Colonic mucosa (tissue), 4 donors: ENCODE results near the gene PCSK5. TPM values are rescaled to one million over a fixed set of nuclear protein-coding genes. Genes with fewer than 3 reads are reported as not detected.
"Not testable (repeated sequence)": the region's sequence is repeated elsewhere in the genome, so short reads cannot be mapped to it uniquely, and the experiment has no call there.

Experiments used
- DNase-seq: peaks from one replicate; pipeline ENCODE4 v3.0.0-alpha.2; 2020
- H3K27ac ChIP-seq: fragments of 200-600 bp; one replicate; pipeline ENCODE4 v1.8.0; 2021
- H3K27me3 ChIP-seq: fragments of 200-600 bp; one replicate; pipeline ENCODE4 v1.8.0; 2021
- H3K36me3 ChIP-seq: fragments of 200-600 bp; one replicate; pipeline ENCODE4 v1.8.0; 2021
- H3K4me1 ChIP-seq: fragments of 200-600 bp; one replicate; pipeline ENCODE4 v1.8.0; 2021; ENCODE audit warnings: mild to moderate bottlenecking
- H3K4me3 ChIP-seq: fragments of 200-600 bp; one replicate; pipeline ENCODE4 v1.8.0; 2021
- H3K9ac ChIP-seq, 2 donors: one replicate each; pipeline ENCODE4 v1.7.0; 2013; ENCODE audit warnings: control low read depth in 2 of 2, low read depth in 2 of 2, low read length in 2 of 2
- H3K9me3 ChIP-seq: fragments of 200-600 bp; one replicate; pipeline ENCODE4 v1.8.0; 2021
- intact Hi-C: fragments of 100-400 bp; cut with DNase I; formaldehyde crosslinking; loops from one replicate; pipeline ENCODE4 v1.14.1; 2022
- total RNA-seq, 2 donors: library from RNA; stranded (reverse); fragmentation: NEBNext Ultra II Directional in 1 of 2; extraction: Animal tissue kit (Norgen Biotek cat#: 25700) in 1 of 2; gene quantifications; one replicate each; pipeline ENCODE4 v1.2.1, GENCODE V29; 2021
- TF ChIP-seq, protein P1 (sequence below): fragments of 200-600 bp; IDR thresholded peaks from one replicate; pipeline ENCODE4 v1.8.0; 2022; ENCODE audit warnings: antibody characterized with exemption, mild to moderate bottlenecking
- donor health status: healthy.
- donor health status: DM: no; HTN: no; CAD: no.
- donor health status: DM: no; HTN: no; CAD: no.

PCSK5 gene
- total RNA-seq, 2 donors from 2014 or later, result 36.7 to 55.3 TPM

DNA sequence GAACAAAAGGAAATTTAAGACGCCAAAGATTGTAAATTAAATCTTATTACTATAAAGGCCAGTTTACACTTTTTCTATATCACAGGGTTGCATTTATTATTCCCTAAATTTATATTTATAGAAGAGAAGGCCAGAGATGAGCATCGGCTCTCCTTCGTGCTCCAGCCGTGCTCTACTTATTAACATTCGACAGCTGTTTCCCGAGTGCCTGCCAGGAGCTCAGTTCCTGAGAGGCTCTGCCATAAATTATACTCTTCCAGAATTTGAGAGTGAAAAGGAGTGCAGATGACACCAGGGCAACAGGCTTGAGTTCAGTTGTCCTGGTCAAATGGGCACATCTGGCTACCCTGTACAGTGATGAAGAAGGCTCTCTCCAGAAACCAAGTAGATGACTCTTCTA, 70.1 kb downstream of the PCSK5 start:
- intact Hi-C loops, result loop anchor here (5.0 kb wide), 1 partner anchor 68 kb away; the partner anchor contains the start of gene PCSK5
- Histone ChIP-seq H3K27me3 (no peaks in the 10 kb centered on the region), H3K27ac (no peak overlapping the region), H3K36me3 (no peaks in the 10 kb centered on the region), H3K9ac (no peak overlapping the region), H3K4me1 (no peaks in the 10 kb centered on the region), H3K9me3 (no peaks in the 10 kb centered on the region), H3K4me3 (no peak overlapping the region)
- TF ChIP-seq, protein P1, sequence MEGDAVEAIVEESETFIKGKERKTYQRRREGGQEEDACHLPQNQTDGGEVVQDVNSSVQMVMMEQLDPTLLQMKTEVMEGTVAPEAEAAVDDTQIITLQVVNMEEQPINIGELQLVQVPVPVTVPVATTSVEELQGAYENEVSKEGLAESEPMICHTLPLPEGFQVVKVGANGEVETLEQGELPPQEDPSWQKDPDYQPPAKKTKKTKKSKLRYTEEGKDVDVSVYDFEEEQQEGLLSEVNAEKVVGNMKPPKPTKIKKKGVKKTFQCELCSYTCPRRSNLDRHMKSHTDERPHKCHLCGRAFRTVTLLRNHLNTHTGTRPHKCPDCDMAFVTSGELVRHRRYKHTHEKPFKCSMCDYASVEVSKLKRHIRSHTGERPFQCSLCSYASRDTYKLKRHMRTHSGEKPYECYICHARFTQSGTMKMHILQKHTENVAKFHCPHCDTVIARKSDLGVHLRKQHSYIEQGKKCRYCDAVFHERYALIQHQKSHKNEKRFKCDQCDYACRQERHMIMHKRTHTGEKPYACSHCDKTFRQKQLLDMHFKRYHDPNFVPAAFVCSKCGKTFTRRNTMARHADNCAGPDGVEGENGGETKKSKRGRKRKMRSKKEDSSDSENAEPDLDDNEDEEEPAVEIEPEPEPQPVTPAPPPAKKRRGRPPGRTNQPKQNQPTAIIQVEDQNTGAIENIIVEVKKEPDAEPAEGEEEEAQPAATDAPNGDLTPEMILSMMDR, result no peak
- DNase-seq, result no peak

DNA sequence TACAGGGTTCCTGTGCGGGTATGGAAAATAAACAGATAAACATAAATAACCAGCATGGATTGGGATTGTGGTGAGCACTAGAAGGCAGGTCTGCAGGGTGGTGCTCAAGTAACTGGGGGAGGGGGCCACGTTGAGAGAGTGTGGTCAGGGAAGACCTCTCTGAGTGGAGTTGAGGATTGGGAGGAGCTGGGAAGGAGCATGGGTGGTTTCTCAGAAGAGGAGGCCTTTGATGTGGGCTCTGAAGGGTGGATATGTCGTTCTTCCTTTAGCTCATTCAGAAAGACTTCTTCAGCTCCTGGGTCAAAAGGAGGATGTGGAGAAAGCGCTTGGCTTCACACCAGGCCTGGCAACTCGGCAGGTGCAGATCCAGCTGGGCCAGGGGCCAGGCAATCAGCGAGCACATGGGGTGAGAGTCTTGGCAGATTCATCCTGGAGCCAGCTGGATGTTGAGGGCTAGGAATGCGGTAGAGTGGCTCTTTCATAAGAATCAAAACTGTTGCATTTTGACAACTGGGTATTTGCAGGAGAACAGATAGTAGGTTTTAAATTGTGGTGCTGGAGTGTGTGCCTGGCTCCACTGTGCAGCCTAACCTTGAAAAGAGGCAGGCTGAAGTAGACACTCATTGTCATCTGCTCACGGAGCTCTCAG, 71.7 kb downstream of the PCSK5 start:
- H3K4me3 ChIP-seq, result no peak overlapping the region
- intact Hi-C loops, result loop anchor here (5.0 kb wide), 1 partner anchor 70 kb away; the partner anchor contains the start of gene PCSK5
- no peaks in the 10 kb centered on the region for H3K9me3 ChIP-seq
- H3K4me1 ChIP-seq, result no peaks in the 10 kb centered on the region
- no peaks in the 10 kb centered on the region for H3K36me3 ChIP-seq
- no peak overlapping the region for H3K9ac ChIP-seq
- no peaks in the 10 kb centered on the region for H3K27me3 ChIP-seq
- TF ChIP-seq, protein P1, result no peak
- peak; percentile 35 for DNase-seq
- no peak overlapping the region for H3K27ac ChIP-seq

DNA sequence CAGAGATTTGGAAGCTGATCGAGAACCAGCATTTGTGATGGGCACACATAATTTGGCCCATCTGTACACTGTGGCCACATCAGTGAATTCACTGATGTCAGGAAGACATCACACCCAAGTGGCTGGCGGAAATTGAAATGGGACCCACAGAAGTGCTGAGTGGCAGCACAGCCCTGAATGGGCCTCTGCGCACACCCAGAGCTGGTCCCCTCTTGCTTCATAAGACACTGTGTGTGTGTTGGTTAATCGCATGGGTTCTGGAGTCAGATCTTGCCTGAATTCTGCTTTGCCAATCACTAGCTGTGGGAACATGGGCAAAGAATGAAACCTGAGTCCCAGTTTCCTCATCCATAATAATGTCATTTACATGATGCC, 72.2 kb downstream of the PCSK5 start:
- no peaks in the 10 kb centered on the region for H3K4me1 ChIP-seq
- no peak overlapping the region for H3K4me3 ChIP-seq
- H3K36me3 ChIP-seq, result no peaks in the 10 kb centered on the region
- no peak overlapping the region for H3K27ac ChIP-seq
- no peaks in the 10 kb centered on the region for H3K9me3 ChIP-seq
- no peak for DNase-seq
- no peak overlapping the region for H3K9ac ChIP-seq
- no peaks in the 10 kb centered on the region for H3K27me3 ChIP-seq
- TF ChIP-seq, protein P1, result no peak
- intact Hi-C loops, result loop anchor here (5.0 kb wide), 1 partner anchor 70 kb away; the partner anchor contains the start of gene PCSK5

DNA sequence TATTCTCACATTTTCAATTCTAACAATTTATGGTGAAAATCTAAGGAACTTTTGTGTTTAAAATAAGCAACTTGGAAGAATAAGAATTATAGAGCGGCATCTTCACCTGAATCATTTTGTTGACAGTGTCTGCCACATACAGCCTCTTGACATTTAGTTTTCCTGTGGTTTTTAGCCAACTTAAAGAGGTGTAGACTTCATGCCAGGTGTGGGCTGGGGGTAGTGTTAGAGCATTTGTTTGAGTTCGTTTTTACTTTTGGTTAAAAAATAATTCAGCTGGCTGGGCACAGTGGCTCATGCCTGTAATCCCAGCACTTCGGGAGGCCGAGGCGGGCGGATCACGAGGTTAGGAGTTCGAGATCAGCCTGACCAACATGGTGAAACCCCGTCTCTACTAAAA, 72.8 kb downstream of the PCSK5 start:
- not testable (repeated sequence) for H3K36me3 ChIP-seq, H3K9me3 ChIP-seq, DNase-seq, H3K4me3 ChIP-seq, H3K4me1 ChIP-seq, H3K9ac ChIP-seq, H3K27ac ChIP-seq, H3K27me3 ChIP-seq
- intact Hi-C loops, result loop anchor here (5.0 kb wide), 1 partner anchor 71 kb away; the partner anchor contains the start of gene PCSK5

DNA sequence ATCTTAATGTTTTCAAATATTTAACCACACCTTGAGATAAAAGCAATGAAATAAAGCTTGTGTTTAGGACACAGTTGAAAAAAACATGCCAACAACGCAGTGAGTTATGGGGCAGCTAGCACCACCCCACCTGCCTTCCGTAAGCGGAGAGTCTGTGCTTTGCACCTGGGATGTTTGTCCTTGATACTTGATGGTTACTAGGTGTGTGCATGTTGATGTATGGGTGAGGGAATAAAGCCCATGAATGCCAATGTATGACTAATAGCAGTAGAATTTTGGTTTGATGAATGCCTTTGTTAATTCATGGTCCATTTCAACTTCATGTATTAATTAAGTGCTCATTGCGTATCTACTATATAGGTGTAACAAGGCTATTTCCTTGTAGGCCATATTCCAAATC, 74.0 kb downstream of the PCSK5 start:
- TF ChIP-seq, protein P1, result no peak
- no peaks in the 10 kb centered on the region for H3K9me3 ChIP-seq
- no peak overlapping the region for H3K27ac ChIP-seq
- H3K4me1 ChIP-seq, result no peaks in the 10 kb centered on the region
- no peak overlapping the region for H3K9ac ChIP-seq
- intact Hi-C loops, result loop anchor here (5.0 kb wide), 1 partner anchor 72 kb away; the partner anchor contains the start of gene PCSK5
- H3K36me3 ChIP-seq, result no peaks in the 10 kb centered on the region
- no peaks in the 10 kb centered on the region for H3K27me3 ChIP-seq
- H3K4me3 ChIP-seq, result no peak overlapping the region
- DNase-seq, result no peak

DNA sequence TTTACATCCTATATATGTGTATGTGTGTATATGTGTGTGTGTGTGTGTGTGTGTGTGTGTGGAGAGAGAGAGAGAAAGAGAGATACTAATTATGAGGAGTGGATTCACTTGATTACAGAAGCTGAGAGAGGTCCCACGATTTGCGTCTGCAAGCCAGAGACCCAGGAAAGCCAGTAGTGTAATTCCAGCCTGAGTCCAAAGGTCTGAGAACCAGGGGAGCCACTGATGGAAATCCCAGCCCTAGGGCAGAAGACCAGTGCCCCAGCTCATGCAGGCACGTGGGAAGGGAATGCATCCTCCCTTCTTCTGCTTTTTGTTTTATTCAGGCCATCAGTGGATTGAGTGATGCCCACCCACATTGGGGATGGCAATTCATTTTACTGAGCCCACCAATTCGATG, 74.8 kb downstream of the PCSK5 start:
- TF ChIP-seq, protein P1, result no peak
- H3K36me3 ChIP-seq, result no peaks in the 10 kb centered on the region
- no peak for DNase-seq
- no peaks in the 10 kb centered on the region for H3K9me3 ChIP-seq
- no peak overlapping the region for H3K9ac ChIP-seq
- no peak overlapping the region for H3K4me3 ChIP-seq
- H3K27ac ChIP-seq, result no peak overlapping the region
- no peaks in the 10 kb centered on the region for H3K4me1 ChIP-seq
- intact Hi-C loops, result no loop called here
- H3K27me3 ChIP-seq, result no peaks in the 10 kb centered on the region
